Large intestine (tissue), 12 donors: Measurements from ENCODE around the gene CYB561A3. TPM values are rescaled to one million over a fixed set of nuclear protein-coding genes. Genes with fewer than 3 reads are reported as not detected.

Experiments
- DNase-seq, 2 donors: peaks; one replicate each; pipeline versions ENCODE4 v3.0.0 to v3.0.0-alpha.2; 2013
- H3K27ac ChIP-seq: one replicate; pipeline ENCODE4 v1.5.1; 2013; ENCODE audit warnings: low read length
- H3K27me3 ChIP-seq: 2 replicates; pipeline ENCODE4 v1.6.1; 2013; ENCODE audit warnings: low read length; ENCODE audit not compliant: control insufficient read depth, insufficient read depth
- H3K36me3 ChIP-seq: 2 replicates; pipeline ENCODE4 v1.6.1; 2013; ENCODE audit warnings: low read length; ENCODE audit not compliant: control insufficient read depth, insufficient read depth
- H3K4me1 ChIP-seq: one replicate; pipeline ENCODE4 v1.6.1; 2013; ENCODE audit warnings: low read length; ENCODE audit not compliant: control insufficient read depth, insufficient read depth
- H3K4me3 ChIP-seq: one replicate; pipeline ENCODE4 v1.5.1; 2013; ENCODE audit warnings: low read length
- H3K9me3 ChIP-seq: one replicate; pipeline ENCODE4 v1.6.1; 2013; ENCODE audit warnings: mild to moderate bottlenecking, low read depth, low read length, moderate library complexity; ENCODE audit not compliant: control insufficient read depth
- WGBS: methylation state at CpG from one replicate; pipeline ENCODE4 v1.1.5; 2013; ENCODE audit warnings: low lambda C conversion rate; ENCODE audit not compliant: insufficient coverage; 5-methylcytosine and 5-hydroxymethylcytosine counted together
- long read RNA-seq, 11 donors: transcript quantifications; one replicate each; lab custom pipeline, GENCODE V29; 2026
- polyA plus RNA-seq: library from polyadenylated mRNA; unstranded; fragments of 120-200 nt; gene quantifications from one replicate; pipeline ENCODE4 v1.2.1, GENCODE V29; 2013

CYB561A3 gene, protein sequence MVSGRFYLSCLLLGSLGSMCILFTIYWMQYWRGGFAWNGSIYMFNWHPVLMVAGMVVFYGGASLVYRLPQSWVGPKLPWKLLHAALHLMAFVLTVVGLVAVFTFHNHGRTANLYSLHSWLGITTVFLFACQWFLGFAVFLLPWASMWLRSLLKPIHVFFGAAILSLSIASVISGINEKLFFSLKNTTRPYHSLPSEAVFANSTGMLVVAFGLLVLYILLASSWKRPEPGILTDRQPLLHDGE
- 31.1 TPM for polyA plus RNA-seq
- long read RNA-seq, donor 1, partial matches to known transcripts = 0 of 15 reads
- long read RNA-seq, donor 1, other reads (novel, unspliced or antisense) = 9 of 15 reads
- long read RNA-seq, donor 2, transcript CYB561A3-201 (7 exons, 3,061 nt) = major isoform, 5 of 11 reads
- long read RNA-seq, donor 2, partial matches to known transcripts = 0 of 11 reads
- long read RNA-seq, donor 2, other reads (novel, unspliced or antisense) = 0 of 11 reads
- long read RNA-seq, donor 3 = 0 reads
- long read RNA-seq, donor 4, partial matches to known transcripts = 0 of 1 reads
- long read RNA-seq, donor 4, other reads (novel, unspliced or antisense) = 0 of 1 reads
- long read RNA-seq, donor 5, transcript CYB561A3-203 (7 exons, 1,803 nt) = major isoform, 5 of 9 reads
- long read RNA-seq, donor 5, partial matches to known transcripts = 0 of 9 reads
- long read RNA-seq, donor 5, other reads (novel, unspliced or antisense) = 0 of 9 reads
- long read RNA-seq, donor 6, transcript CYB561A3-201 (7 exons, 3,061 nt) = major isoform, 12 of 17 reads
- long read RNA-seq, donor 6, transcript CYB561A3-203 (7 exons, 1,803 nt) = minor isoform, 5 of 17 reads
- long read RNA-seq, donor 6, partial matches to known transcripts = 0 of 17 reads
- long read RNA-seq, donor 6, other reads (novel, unspliced or antisense) = 0 of 17 reads
- long read RNA-seq, donor 7, partial matches to known transcripts = 0 of 8 reads
- long read RNA-seq, donor 7, other reads (novel, unspliced or antisense) = 6 of 8 reads
- long read RNA-seq, donor 8, transcript CYB561A3-201 (7 exons, 3,061 nt) = major isoform, 6 of 21 reads
- long read RNA-seq, donor 8, partial matches to known transcripts = 0 of 21 reads
- long read RNA-seq, donor 8, other reads (novel, unspliced or antisense) = 12 of 21 reads
- long read RNA-seq, donor 9, transcript CYB561A3-201 (7 exons, 3,061 nt) = major isoform, 6 of 9 reads
- long read RNA-seq, donor 9, partial matches to known transcripts = 0 of 9 reads
- long read RNA-seq, donor 9, other reads (novel, unspliced or antisense) = 0 of 9 reads
- long read RNA-seq, donor 10, full-length matches to known transcripts = 11 of 42 reads
- long read RNA-seq, donor 10, partial matches to known transcripts = 14 of 42 reads
- long read RNA-seq, donor 10, other reads (novel, unspliced or antisense) = 17 of 42 reads
- long read RNA-seq, donor 11, transcript CYB561A3-201 (7 exons, 3,061 nt) = major isoform, 6 of 20 reads
- long read RNA-seq, donor 11, partial matches to known transcripts = 0 of 20 reads
- long read RNA-seq, donor 11, other reads (novel, unspliced or antisense) = 12 of 20 reads

DNA sequence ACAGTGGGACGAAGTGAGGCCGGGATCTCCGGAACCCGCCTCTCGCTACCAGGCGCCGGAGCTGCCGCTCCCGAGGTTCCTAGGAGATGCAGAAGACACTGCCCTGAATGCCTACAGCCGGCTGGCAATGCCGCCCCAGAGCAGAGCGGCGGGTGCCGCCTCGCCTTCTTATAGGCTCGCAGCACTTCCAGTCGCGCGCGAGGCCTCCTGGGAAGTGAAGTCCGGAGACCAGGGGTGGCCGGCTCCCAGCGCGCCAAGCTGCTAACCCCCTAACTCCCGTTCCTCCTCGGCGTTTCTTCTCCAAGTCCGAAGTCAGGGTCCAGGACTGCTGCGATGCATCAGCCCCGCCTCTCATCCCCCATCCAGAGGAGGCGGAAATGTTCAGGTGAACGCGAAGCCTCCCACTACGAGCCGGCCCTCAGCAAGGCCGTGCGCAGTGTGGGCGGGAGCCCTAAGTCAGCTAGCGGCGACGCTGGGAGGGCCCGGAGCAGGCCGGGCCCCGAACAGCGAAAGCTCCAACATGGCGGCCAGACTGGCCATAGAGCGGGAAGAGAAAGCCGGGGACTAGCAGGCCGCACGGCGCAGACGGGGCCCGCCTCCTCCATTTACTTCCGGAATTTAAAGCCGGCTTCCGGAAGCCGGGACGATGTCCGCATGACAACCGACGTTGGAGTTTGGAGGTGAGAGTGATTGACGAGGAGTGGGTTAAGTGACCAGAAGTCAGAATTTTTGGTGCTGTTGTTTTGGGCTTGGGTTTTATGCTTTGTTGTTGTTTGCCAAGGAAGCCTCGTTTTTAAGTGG, at the start of gene CYB561A3, which contains the start of gene TMEM138:
CYB561A3 (minus strand) TSS at position 142 of the 801 bp plus-strand sequence. CDS start 5,169 bp downstream, outside the sequence.
TMEM138 (plus strand) TSS at position 634 of the 801 bp plus-strand sequence. CDS start 2,017 bp downstream, outside the sequence.
- DNase-seq = peak; percentile 92 to 97
- Histone ChIP-seq H3K4me3 (peak within 1 kb of the TSS; percentile 70), H3K4me1 (peaks cover 31% of the 10 kb centered on the region), H3K27me3 (no peaks in the 10 kb centered on the region), H3K9me3 (no peaks in the 10 kb centered on the region), H3K36me3 (peaks cover 26% of the 10 kb centered on the region), H3K27ac (peak within 1 kb of the TSS; percentile 86)
- no CpG with 5 or more reads among the region's 63 CpGs for WGBS

DNA sequence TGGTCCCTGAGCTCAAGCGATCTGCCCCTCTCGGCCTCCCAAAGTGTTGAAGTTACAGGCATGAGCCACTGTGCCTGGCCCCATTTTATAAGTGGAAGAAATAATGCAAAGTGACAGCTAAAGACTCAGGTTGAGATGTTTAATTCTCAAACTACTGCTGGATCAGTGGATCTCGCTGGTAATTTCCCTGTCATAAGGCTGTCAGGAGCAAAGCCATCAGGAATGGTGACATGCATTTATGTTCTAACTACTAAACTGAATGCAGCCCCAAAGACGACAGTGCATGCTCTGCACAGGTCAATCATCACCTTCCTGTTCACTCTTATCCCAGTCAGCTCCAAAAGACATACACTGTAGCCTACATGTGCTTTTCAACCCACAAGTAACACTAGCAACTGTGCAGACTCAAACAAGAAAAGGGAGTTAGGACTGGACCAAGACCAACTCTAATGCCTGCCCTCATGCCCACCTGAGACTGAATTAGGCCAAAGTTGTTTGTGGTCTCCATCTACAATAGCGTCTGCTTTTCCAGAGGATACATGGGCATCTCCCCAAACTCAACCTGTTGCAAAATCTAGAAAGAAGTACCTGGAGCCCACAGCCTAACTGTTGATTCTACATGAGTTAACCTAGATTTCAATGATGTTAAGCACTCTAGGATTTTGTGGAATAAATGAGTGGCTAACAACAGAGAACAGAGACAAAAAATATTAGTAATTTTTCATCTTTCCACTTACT, 45.5 kb upstream of the CYB561A3 start:
- no CpG with 5 or more reads among the region's 5 CpGs for WGBS
- no peak overlapping the region for H3K4me3 ChIP-seq
- H3K9me3 ChIP-seq = no peaks in the 10 kb centered on the region
- DNase-seq = no peak
- H3K4me1 ChIP-seq = no peaks in the 10 kb centered on the region
- H3K27ac ChIP-seq = no peak overlapping the region
- peaks cover 89% of the 10 kb centered on the region for H3K36me3 ChIP-seq
- no peaks in the 10 kb centered on the region for H3K27me3 ChIP-seq

DNA sequence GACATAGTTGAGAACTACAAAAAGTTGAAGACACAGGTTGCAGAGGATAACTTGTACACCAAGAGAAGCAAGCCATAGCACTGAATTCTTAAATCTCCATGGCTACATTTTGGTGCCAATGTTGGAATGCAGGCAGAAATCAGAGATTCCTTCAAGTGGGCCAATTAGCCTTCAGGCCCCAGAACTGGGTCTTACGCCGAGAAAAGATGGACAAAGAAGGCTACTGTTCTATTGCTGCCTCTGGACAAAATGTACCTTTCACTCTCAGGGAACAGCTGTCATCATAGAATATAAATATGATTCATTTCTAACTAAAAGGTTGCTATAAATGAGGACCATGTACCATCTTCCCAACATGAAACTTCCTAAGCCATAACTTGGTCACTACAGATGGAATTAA, 44.4 kb upstream of the CYB561A3 start:
- Histone ChIP-seq H3K4me3 (no peak overlapping the region), H3K36me3 (peaks cover 81% of the 10 kb centered on the region), H3K4me1 (no peaks in the 10 kb centered on the region), H3K9me3 (no peaks in the 10 kb centered on the region), H3K27me3 (no peaks in the 10 kb centered on the region), H3K27ac (no peak overlapping the region)
- WGBS = no CpG with 5 or more reads among the region's 2 CpGs
- DNase-seq = no peak

DNA sequence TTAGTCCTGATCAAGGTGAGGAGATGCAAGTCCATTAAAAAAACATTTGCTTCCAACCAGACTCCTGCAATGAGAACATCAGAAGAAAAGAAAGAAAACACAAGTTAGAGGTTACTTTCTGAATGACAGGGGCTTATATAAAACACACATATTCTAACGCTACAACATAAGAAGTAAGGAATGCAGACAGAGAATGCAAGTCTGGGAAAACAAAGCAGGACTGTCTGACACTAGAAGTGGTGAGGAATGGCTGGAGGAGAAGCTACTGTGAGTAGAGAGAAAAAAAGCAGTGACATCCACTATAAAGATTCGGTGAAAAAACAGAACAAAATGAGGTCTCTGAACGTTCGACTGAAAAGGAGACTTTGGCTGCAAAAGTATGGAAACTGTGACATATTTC, 43.0 kb upstream of the CYB561A3 start:
- DNase-seq = no peak
- Histone ChIP-seq H3K27me3 (no peaks in the 10 kb centered on the region), H3K36me3 (peaks cover 69% of the 10 kb centered on the region), H3K9me3 (no peaks in the 10 kb centered on the region), H3K4me3 (no peak overlapping the region), H3K4me1 (no peaks in the 10 kb centered on the region), H3K27ac (no peak overlapping the region)
- WGBS = 76% methylated on average over 3 of the region's 4 CpGs

DNA sequence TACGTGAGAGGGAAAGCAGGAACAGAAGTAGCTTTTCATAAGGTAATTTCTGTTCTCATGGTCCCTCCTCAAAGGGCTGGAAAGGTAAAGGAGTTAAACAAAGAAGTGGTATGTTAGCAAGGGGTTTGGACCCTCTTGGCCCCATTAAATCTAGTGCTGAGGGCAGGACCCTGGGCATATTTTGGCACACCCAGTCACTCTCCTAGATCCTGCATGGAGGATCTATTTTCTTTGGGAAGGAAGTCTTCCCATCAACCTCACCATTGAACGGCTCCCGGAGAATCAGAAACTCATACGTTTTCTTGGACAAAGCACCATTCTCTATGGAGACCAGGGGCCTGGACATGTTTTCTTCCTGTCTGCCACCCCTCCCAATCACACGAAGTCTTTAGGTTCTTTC, 42.4 kb upstream of the CYB561A3 start:
- Histone ChIP-seq H3K4me3 (no peak overlapping the region), H3K4me1 (no peaks in the 10 kb centered on the region), H3K36me3 (peaks cover 66% of the 10 kb centered on the region), H3K27me3 (no peaks in the 10 kb centered on the region), H3K27ac (no peak overlapping the region), H3K9me3 (no peaks in the 10 kb centered on the region)
- no CpG with 5 or more reads among the region's 5 CpGs for WGBS
- DNase-seq = no peak

DNA sequence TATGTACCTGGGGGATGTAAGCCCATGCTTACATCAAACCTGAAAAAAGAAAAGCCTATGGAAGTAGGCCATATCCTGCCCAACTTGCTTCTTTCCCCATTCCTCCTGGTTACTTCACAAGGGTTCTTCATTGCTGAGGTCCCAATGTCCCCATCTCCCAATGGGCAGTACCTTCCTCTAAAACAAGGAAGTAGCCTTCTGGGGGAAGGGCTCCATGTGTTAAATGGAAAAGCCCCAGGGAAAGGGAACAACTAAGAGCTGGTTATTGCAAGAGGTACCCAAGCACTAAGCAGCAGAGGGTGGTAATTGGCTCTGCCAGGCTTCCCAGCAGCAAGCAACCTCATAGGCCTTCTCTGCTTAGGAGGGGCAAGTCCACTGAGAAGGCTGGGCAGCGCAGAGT, 42.0 kb upstream of the CYB561A3 start:
- Histone ChIP-seq H3K4me3 (no peak overlapping the region), H3K27ac (no peak overlapping the region), H3K9me3 (no peaks in the 10 kb centered on the region), H3K36me3 (peaks cover 65% of the 10 kb centered on the region), H3K27me3 (no peaks in the 10 kb centered on the region), H3K4me1 (no peaks in the 10 kb centered on the region)
- WGBS = no CpG with 5 or more reads among the region's 1 CpG
- no peak for DNase-seq

DNA sequence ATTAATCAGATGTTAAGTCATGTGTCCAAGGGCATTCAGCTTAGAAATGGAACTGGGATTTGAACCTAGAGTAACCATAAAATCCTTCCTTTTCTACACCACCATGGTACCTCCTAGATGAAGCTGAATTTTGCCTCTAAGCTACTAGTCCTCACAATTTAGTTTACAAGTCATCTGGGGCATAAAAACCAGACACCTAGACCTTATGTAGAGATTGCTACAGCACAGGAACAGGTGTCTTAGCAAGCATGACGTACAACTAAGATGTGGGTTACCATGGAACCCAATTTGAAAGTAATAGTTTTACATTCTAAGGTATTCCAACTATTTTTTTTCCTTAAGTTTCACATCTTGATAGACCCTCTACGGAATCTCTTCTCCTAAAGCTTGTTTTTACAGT, 39.9 kb upstream of the CYB561A3 start:
- DNase-seq = no peak
- Histone ChIP-seq H3K36me3 (peaks cover 59% of the 10 kb centered on the region), H3K4me3 (no peak overlapping the region), H3K9me3 (no peaks in the 10 kb centered on the region), H3K27me3 (no peaks in the 10 kb centered on the region), H3K27ac (no peak overlapping the region), H3K4me1 (no peaks in the 10 kb centered on the region)
- WGBS = 67% methylated on average over 1 of the region's 2 CpGs

DNA sequence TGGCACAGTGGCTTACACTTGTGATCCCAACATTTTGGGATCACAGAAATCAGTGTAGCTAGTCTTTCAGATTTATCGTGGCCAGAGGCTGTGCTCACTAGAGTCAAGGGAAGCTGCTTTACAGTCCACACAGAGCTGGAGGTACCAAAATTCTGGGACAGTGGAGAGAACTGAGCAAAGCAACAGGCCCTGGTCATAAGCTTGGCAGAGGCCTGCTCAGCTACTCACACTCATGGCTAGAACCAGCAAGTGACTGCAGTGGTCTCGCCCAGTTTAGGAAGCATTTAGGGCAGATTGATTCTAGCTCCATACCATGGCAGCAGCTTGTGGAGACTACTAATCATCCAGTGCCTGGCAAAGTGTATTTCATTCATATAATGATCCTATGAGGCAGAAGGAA, 39.5 kb upstream of the CYB561A3 start:
- Histone ChIP-seq H3K27me3 (no peaks in the 10 kb centered on the region), H3K4me3 (no peak overlapping the region), H3K4me1 (no peaks in the 10 kb centered on the region), H3K36me3 (peaks cover 57% of the 10 kb centered on the region), H3K27ac (no peak overlapping the region), H3K9me3 (no peaks in the 10 kb centered on the region)
- DNase-seq = no peak
- WGBS = no CpG with 5 or more reads among the region's 2 CpGs
